SK-N-SH (cell line): ENCODE measurements around the gene SOWAHA. TPM values are rescaled to one million over a fixed set of nuclear protein-coding genes. Genes with fewer than 3 reads are reported as not detected.

ENCODE experiments used
- CTCF ChIA-PET: fragments of 300-600, 350-600 bp; formaldehyde crosslinking; extraction: SDS; loops from one replicate; lab custom pipeline; 2021; lab: Yijun Ruan, JAX
- POLR2A ChIA-PET: fragments of 350-600 bp; sonication (Branson Sonifier 250); formaldehyde crosslinking; extraction: SDS; loops from one replicate; lab custom pipeline; 2020; ENCODE audit warnings: antibody characterized with exemption, inconsistent platforms; lab: Yijun Ruan, JAX
- DNase-seq: peaks from one replicate; pipeline ENCODE4 v3.0.0; 2012
- H2AFZ ChIP-seq: fragments of 200-600 bp; sonication (generic); 2 replicates; pipeline ENCODE4 v1.8.1; 2016; ENCODE audit warnings: antibody characterized with exemption, mild to moderate bottlenecking, low read depth
- H3F3A ChIP-seq: fragments of 200-600 bp; sonication (generic); replicated peaks from 2 replicates; pipeline ENCODE3; 2016; ENCODE audit warnings: antibody characterized with exemption, mild to moderate bottlenecking; ENCODE audit not compliant: insufficient read depth
- H3K27ac ChIP-seq, 2 experiments: fragments of 200-500 bp in 1 of 2; fragments of 200-600 bp in 1 of 2; sonication (Bioruptor generic) in 1 of 2; sonication (generic), shearing (Covaris generic) in 1 of 2; 2 replicates each; pipeline versions ENCODE4 v1.5.1 to v1.6.1; 2014 to 2016; ENCODE audit warnings: low read depth in 2 of 2, inconsistent platforms in 1 of 2, low read length in 1 of 2, mild to moderate bottlenecking in 1 of 2, mixed read lengths in 1 of 2
- H3K27me3 ChIP-seq: fragments of 200-600 bp; sonication (generic), shearing (Covaris generic); 2 replicates; pipeline ENCODE4 v1.6.1; 2016; ENCODE audit warnings: mixed run types; ENCODE audit not compliant: insufficient read depth
- H3K36me3 ChIP-seq, 2 experiments: fragments of 200-500 bp in 1 of 2; fragments of 200-600 bp in 1 of 2; sonication (Bioruptor generic) in 1 of 2; sonication (generic) in 1 of 2; replicated peaks in 1 of 2; 2 replicates each; pipeline versions ENCODE3 to v1.5.1; 2014 to 2016; ENCODE audit warnings: low read length in 1 of 2, mild to moderate bottlenecking in 1 of 2; ENCODE audit not compliant: insufficient read depth in 2 of 2, control insufficient read depth in 1 of 2
- H3K4me1 ChIP-seq, 2 experiments: fragments of 200-500 bp in 1 of 2; fragments of 200-600 bp in 1 of 2; sonication (Bioruptor generic) in 1 of 2; sonication (generic), shearing (Covaris generic) in 1 of 2; 2 replicates each; pipeline versions ENCODE4 v1.5.1 to v1.6.1; 2014 to 2016; ENCODE audit warnings: low read depth in 1 of 2, low read length in 1 of 2, mixed run types in 1 of 2; ENCODE audit not compliant: insufficient read depth in 2 of 2, control insufficient read depth in 1 of 2
- H3K4me2 ChIP-seq: fragments of 200-600 bp; sonication (generic), shearing (Covaris generic); 2 replicates; pipeline ENCODE4 v1.6.1; 2017; ENCODE audit warnings: mixed run types
- H3K4me3 ChIP-seq, 2 experiments: fragments of 200-500 bp in 1 of 2; fragments of 200-600 bp in 1 of 2; sonication (Bioruptor generic) in 1 of 2; sonication (generic), shearing (Covaris generic) in 1 of 2; 2 replicates each; pipeline versions ENCODE4 v1.5.1 to v1.8.1; 2014 to 2016; ENCODE audit warnings: low read depth in 2 of 2, inconsistent platforms in 1 of 2, low read length in 1 of 2, mild to moderate bottlenecking in 1 of 2, mixed read lengths in 1 of 2, moderate library complexity in 1 of 2
- H3K79me2 ChIP-seq: fragments of 200-600 bp; sonication (generic); 2 replicates; pipeline ENCODE4 v1.8.1; 2017; ENCODE audit warnings: mild to moderate bottlenecking; ENCODE audit not compliant: insufficient read depth
- H3K9ac ChIP-seq: fragments of 200-600 bp; sonication (generic); 2 replicates; pipeline ENCODE4 v1.6.1; 2017; ENCODE audit warnings: mixed run types
- H3K9me2 ChIP-seq: fragments of 200-600 bp; sonication (generic); 2 replicates; pipeline ENCODE4 v1.6.1; 2017; ENCODE audit warnings: mixed run types
- H3K9me3 ChIP-seq: fragments of 200-600 bp; sonication (generic); 2 replicates; pipeline ENCODE4 v1.6.1; 2017; ENCODE audit warnings: mixed run types, mild to moderate bottlenecking, moderate library complexity
- H4K20me1 ChIP-seq: fragments of 200-600 bp; sonication (generic); 2 replicates; pipeline ENCODE4 v1.6.1; 2017; ENCODE audit warnings: mild to moderate bottlenecking, mixed run types; ENCODE audit not compliant: insufficient read depth
- FOXJ3 ChIP-seq: sonication (generic); formaldehyde crosslinking; IDR thresholded peaks from 2 replicates; pipeline ENCODE4 v1.5.1; 2020; ENCODE audit warnings: mild to moderate bottlenecking, missing genetic modification reagents
- IRF3 ChIP-seq: fragments of 150-350 bp; IDR thresholded peaks from 2 replicates; pipeline ENCODE4 v1.6.1; 2016; ENCODE audit warnings: mild to moderate bottlenecking, low read depth, low read length
- MXI1 ChIP-seq: IDR thresholded peaks from 2 replicates; pipeline ENCODE4 v1.6.1; 2012; ENCODE audit warnings: mild to moderate bottlenecking, low read depth, low read length, improper control_type of control experiment
- PBX3 ChIP-seq: IDR thresholded peaks from 2 replicates; pipeline ENCODE4; 2012
- RFX5 ChIP-seq: IDR thresholded peaks from 2 replicates; pipeline ENCODE4 v1.6.1; 2012; ENCODE audit warnings: mild to moderate bottlenecking, improper control_type of control experiment, low read length
- SIN3A ChIP-seq: IDR thresholded peaks from 2 replicates; pipeline ENCODE4 v1.6.1; 2012; ENCODE audit warnings: low read depth, mild to moderate bottlenecking, low read length, moderate library complexity, borderline replicate concordance
- SMC3 ChIP-seq: IDR thresholded peaks from 2 replicates; pipeline ENCODE4 v1.6.1; 2012; ENCODE audit warnings: low read depth, low read length, improper control_type of control experiment
- TCF12 ChIP-seq: IDR thresholded peaks from 2 replicates; pipeline ENCODE4 v1.4.0; 2012
- USF2 ChIP-seq: fragments of 150-350 bp; IDR thresholded peaks from 2 replicates; pipeline ENCODE4 v1.6.1; 2017; ENCODE audit warnings: antibody characterized with exemption, low read length, low read depth, borderline replicate concordance
- YY1 ChIP-seq: IDR thresholded peaks from 2 replicates; pipeline ENCODE4 v1.4.0; 2012; ENCODE audit warnings: low read depth, mild to moderate bottlenecking
- polyA plus RNA-seq, 3 experiments: library from polyadenylated mRNA; depleted of rRNA; stranded (reverse); fragments of >200 nt; gene quantifications; 2 replicates each; pipeline ENCODE4 v1.2.3, GENCODE V29; 2012
- TF ChIP-seq, protein P1 (sequence below): IDR thresholded peaks from 2 replicates; pipeline ENCODE4 v1.6.1; 2012; ENCODE audit warnings: mild to moderate bottlenecking, low read depth, low read length, moderate library complexity

The SOWAHA gene
- polyA plus RNA-seq, 1 of the 3 experiments (the other 2 are of a cell fraction), result 0.30 TPM

DNA sequence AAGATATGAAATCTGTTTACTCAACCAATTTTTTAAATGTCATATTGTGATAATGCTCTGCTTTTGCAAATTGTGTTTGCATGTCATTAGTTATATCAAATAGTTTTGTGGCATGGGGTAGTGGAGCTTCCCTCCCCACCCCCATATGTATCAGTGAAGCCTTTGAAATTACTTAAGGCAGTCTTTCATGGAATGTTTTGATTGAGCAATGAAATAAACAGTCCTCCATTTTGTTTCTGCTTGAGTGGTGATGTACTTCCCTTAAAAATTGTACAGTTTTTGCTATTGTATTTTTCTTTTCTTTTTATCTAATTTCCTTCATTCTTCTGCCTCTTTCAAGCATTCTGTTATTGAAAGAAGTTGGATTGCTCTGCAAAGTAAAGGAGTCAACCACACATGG, 3.5 kb downstream of the SOWAHA start:
- POLR2A ChIA-PET, result no interaction called here
- no peaks in the 10 kb centered on the region for H3K9me3 ChIP-seq

More for the DNA sequence above, 3.5 kb downstream of the SOWAHA start:
- peaks cover 0 to 2% of the 10 kb centered on the region in 2 experiments; a peak in 2 of 4 replicates for H3K4me1 ChIP-seq
- H3K9me2 ChIP-seq, result no peaks in the 10 kb centered on the region
- no peak for DNase-seq
- no peak overlapping the region for H3K27ac ChIP-seq
- CTCF ChIA-PET, result interaction anchor here (1.6 to 5.7 kb wide), 5 partner anchors 15 to 290 kb away, joined by 5 to 105 read pairs (median 9); partner anchors contain the start of genes CCNI2 and SHROOM1
- H3K79me2 ChIP-seq, result no peaks in the 10 kb centered on the region
- H3K9ac ChIP-seq, result no peak overlapping the region
- no peak for TF ChIP-seq MXI1
- no peak for TF ChIP-seq USF2
- TF ChIP-seq RFX5, result no peak
- no peak for TF ChIP-seq PBX3
- no peak for TF ChIP-seq YY1
- TF ChIP-seq TCF12, result no peak
- TF ChIP-seq SIN3A, result no peak
- no peak for TF ChIP-seq FOXJ3 (CRISPR knock-in tag)
- TF ChIP-seq, protein P1, sequence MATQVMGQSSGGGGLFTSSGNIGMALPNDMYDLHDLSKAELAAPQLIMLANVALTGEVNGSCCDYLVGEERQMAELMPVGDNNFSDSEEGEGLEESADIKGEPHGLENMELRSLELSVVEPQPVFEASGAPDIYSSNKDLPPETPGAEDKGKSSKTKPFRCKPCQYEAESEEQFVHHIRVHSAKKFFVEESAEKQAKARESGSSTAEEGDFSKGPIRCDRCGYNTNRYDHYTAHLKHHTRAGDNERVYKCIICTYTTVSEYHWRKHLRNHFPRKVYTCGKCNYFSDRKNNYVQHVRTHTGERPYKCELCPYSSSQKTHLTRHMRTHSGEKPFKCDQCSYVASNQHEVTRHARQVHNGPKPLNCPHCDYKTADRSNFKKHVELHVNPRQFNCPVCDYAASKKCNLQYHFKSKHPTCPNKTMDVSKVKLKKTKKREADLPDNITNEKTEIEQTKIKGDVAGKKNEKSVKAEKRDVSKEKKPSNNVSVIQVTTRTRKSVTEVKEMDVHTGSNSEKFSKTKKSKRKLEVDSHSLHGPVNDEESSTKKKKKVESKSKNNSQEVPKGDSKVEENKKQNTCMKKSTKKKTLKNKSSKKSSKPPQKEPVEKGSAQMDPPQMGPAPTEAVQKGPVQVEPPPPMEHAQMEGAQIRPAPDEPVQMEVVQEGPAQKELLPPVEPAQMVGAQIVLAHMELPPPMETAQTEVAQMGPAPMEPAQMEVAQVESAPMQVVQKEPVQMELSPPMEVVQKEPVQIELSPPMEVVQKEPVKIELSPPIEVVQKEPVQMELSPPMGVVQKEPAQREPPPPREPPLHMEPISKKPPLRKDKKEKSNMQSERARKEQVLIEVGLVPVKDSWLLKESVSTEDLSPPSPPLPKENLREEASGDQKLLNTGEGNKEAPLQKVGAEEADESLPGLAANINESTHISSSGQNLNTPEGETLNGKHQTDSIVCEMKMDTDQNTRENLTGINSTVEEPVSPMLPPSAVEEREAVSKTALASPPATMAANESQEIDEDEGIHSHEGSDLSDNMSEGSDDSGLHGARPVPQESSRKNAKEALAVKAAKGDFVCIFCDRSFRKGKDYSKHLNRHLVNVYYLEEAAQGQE, result no peak
- no peak for TF ChIP-seq IRF3
- TF ChIP-seq SMC3, result no peak
- no peaks in the 10 kb centered on the region for H3K36me3 ChIP-seq
- no peaks in the 10 kb centered on the region for H3K27me3 ChIP-seq
- H3F3A ChIP-seq, result peaks cover 20% of the 10 kb centered on the region
- H4K20me1 ChIP-seq, result no peaks in the 10 kb centered on the region
- H3K4me2 ChIP-seq, result no peak overlapping the region
- H3K4me3 ChIP-seq, result no peak overlapping the region
- no peak overlapping the region for H2AFZ ChIP-seq
